Small intestine (tissue), 7 donors: ENCODE measurements around the gene IL31RA. TPM values are rescaled to one million over a fixed set of nuclear protein-coding genes. Genes with fewer than 3 reads are reported as not detected.

Experiments used
- DNase-seq, 2 donors: peaks; one replicate each; pipeline versions ENCODE4 v3.0.0 to v3.0.0-alpha.2; 2013
- FAIRE-seq: peaks from 2 replicates; lab custom pipeline; 2012; peaks lifted over from hg19 to GRCh38; lab: Jason Lieb, UNC
- H3K27ac ChIP-seq, 3 donors: one replicate each; pipeline ENCODE4 v1.5.1; 2013; ENCODE audit warnings: low read length in 2 of 3, mild to moderate bottlenecking in 2 of 3, control low read depth in 1 of 3, inconsistent platforms in 1 of 3, low read depth in 1 of 3, moderate library complexity in 1 of 3
- H3K27me3 ChIP-seq, 3 donors: one replicate each; pipeline ENCODE4 v1.6.1; 2013; ENCODE audit warnings: low read length in 3 of 3, inconsistent platforms in 1 of 3; ENCODE audit not compliant: control insufficient read depth in 3 of 3, insufficient read depth in 3 of 3
- H3K36me3 ChIP-seq, 3 donors: one replicate each; pipeline ENCODE4 v1.6.1; 2013; ENCODE audit warnings: low read length in 3 of 3, inconsistent platforms in 1 of 3, low read depth in 1 of 3, mild to moderate bottlenecking in 1 of 3, moderate library complexity in 1 of 3; ENCODE audit not compliant: control insufficient read depth in 3 of 3, insufficient read depth in 2 of 3
- H3K4me1 ChIP-seq, 3 donors: one replicate each; pipeline ENCODE4 v1.6.1; 2013; ENCODE audit warnings: low read length in 2 of 3, inconsistent platforms in 1 of 3, low read depth in 1 of 3, mild to moderate bottlenecking in 1 of 3, moderate library complexity in 1 of 3; ENCODE audit not compliant: control insufficient read depth in 3 of 3, insufficient read depth in 2 of 3
- H3K4me3 ChIP-seq, 3 donors: one replicate each; pipeline ENCODE4 v1.5.1; 2013; ENCODE audit warnings: low read length in 3 of 3, control low read depth in 1 of 3, inconsistent platforms in 1 of 3, low read depth in 1 of 3, mild to moderate bottlenecking in 1 of 3, moderate library complexity in 1 of 3
- H3K9me3 ChIP-seq, 2 donors: one replicate each; pipeline ENCODE4 v1.6.1; 2013; ENCODE audit warnings: low read depth in 1 of 2, low read length in 1 of 2; ENCODE audit not compliant: control insufficient read depth in 2 of 2, insufficient read depth in 1 of 2
- WGBS, 3 donors: extraction: QIAGEN DNeasy Blood & Tissue Kit; methylation state at CpG; one replicate each; pipeline ENCODE4 v1.1.7; 2013; 5-methylcytosine and 5-hydroxymethylcytosine counted together
- polyA plus RNA-seq, 4 donors: library from polyadenylated mRNA; stranded (reverse) in 3 of 4; unstranded in 1 of 4; fragments of 200-250 nt in 3 of 4; fragments of 120-200 nt in 1 of 4; gene quantifications; one replicate each; pipeline versions ENCODE4 v1.2.1 to v1.2.3, GENCODE V29; 2013
- donor health status: healthy with polysubstance abuse.
- donor health status: control.
- donor health status: control.
- donor health status: Bipolar disorder and iron deficiency.
- donor health status: healthy.

IL31RA gene
- polyA plus RNA-seq, 4 donors: 0.04 TPM; not detected in 2

DNA sequence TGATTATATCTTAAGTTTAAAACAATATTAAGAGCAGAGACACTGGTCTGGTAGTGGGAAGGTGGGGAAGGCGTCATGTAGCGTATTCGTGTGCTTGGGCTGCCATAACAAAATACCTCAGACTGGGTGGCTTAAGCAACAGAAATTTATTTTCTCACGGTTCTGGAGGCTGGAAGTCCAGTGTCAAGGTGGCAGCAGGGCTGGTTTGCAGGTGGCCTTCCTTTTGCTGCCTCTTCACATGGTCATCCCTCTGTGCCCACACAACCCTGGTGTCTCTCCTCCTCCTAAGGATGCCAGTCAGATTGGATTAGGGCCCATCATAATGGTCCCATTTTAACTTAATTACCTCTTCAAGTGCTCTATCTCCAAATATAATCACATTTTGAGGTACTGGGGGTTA is 9.6 kb downstream of the IL31RA start:
- no peak for FAIRE-seq
- no peak for DNase-seq
- 76 to 97% (median 85%) methylated on average over 4 of the region's 4 CpGs for WGBS, 3 donors

DNA sequence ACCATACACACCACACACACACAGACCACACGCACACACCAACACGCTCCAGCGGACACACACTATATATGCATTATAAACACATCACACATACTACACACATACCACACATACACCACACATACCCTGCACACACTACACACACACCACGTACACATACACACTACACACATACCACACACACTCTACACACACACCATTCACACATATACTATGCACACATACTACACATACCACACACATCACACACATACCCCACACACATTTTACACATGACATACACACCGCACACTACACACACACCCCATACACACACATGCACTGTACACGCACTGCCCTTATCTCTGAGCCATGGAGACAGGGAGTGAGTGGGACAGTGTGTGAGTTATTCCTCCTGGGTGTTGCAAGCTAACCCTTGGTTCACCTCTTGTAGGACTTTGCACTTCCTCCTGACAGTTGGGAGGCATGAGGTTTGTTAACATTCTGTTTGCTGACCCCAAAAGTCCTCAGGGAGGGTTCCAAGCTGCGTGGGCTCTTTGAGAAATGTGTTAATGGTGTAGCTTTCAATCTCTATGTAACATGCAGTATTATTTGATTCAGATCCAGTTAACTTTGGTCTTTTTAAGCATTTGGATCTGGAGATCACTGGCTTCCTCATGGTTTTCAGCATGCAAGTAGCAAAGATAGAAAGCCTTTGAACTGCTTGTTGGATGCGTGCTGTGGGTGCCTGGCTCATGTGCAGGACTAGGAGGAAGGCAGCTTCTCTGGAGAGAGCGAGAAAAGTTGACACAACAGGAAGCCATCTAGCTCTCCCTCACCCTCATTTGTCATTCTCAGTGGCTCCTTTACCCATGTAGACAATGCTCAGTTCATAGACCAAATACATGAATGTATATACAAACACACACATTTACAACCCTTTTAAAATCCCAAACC is 13.7 kb downstream of the IL31RA start:
- Histone ChIP-seq H3K27me3 (no peaks in the 10 kb centered on the region), H3K4me3 (no peak overlapping the region), H3K36me3 (no peaks in the 10 kb centered on the region), H3K9me3 (peaks cover 0 to 2% of the 10 kb centered on the region in 2 donors), H3K27ac (no peak overlapping the region), H3K4me1 (no peaks in the 10 kb centered on the region)
- FAIRE-seq (no peak), DNase-seq (peak in 1 of 2 donors; percentile 55)
- 75 to 80% (median 76%) methylated on average over 9 of the region's 9 CpGs for WGBS, 3 donors

More for the DNA sequence above, 9.6 kb downstream of the IL31RA start:
- H3K27me3 ChIP-seq: no peaks in the 10 kb centered on the region
- no peaks in the 10 kb centered on the region for H3K4me1 ChIP-seq
- H3K4me3 ChIP-seq: no peak overlapping the region
- H3K36me3 ChIP-seq: no peaks in the 10 kb centered on the region
- H3K9me3 ChIP-seq: peaks cover 0 to 2% of the 10 kb centered on the region in 2 donors
- H3K27ac ChIP-seq: no peak overlapping the region

DNA sequence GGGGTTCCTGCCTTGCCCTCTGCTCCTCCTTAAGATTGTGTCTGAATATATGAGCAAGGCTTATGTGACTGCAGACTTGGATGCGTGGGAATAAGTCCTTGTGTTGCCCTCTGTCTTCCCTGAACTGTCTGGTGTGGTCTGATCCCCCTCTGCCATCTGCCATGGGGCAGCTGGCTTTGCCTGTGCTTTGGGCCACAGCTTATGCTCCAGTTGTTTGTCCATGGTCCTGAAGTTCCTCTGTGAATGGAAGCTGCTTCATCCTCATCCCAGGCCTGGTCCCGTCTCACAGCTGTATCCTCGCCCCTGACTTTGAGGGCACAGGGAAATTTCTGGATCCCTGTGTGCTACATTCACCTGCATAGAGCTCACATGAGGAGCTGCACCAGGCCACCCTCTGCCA is 14.7 kb downstream of the IL31RA start:
- no peaks in the 10 kb centered on the region for H3K4me1 ChIP-seq
- no peak overlapping the region for H3K27ac ChIP-seq
- H3K36me3 ChIP-seq: no peaks in the 10 kb centered on the region
- H3K27me3 ChIP-seq: no peaks in the 10 kb centered on the region
- DNase-seq: no peak
- WGBS, 3 donors: 84 to 91% (median 89%) methylated on average over 3 of the region's 3 CpGs
- FAIRE-seq: no peak
- no peak overlapping the region for H3K4me3 ChIP-seq
- H3K9me3 ChIP-seq: peaks cover 0 to 2% of the 10 kb centered on the region in 2 donors

DNA sequence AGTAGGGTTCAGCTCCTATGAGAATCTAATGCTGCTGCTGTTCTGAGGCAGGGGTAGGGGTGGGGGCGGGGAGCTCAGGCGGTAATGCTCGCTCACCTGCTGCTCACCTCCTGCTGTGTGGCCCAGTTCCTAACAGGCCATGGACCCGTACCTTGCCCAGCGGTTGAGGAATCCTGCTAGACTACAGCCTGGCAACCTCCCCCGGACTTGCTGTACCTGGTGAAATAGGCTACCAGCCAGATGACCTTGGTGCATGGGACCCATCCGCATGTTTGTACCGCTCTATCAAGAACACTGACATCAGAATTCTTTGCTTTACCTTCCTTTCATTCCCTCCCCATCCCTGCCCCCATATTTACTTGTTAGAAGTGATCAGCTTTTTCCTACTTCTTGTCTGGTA is 15.3 kb downstream of the IL31RA start:
- Histone ChIP-seq H3K27ac (no peak overlapping the region), H3K9me3 (no peaks in the 10 kb centered on the region), H3K27me3 (no peaks in the 10 kb centered on the region), H3K4me1 (no peaks in the 10 kb centered on the region), H3K36me3 (no peaks in the 10 kb centered on the region), H3K4me3 (no peak overlapping the region)
- 90 to 98% (median 92%) methylated on average over 8 of the region's 8 CpGs for WGBS, 3 donors
- FAIRE-seq (no peak), DNase-seq (no peak)

DNA sequence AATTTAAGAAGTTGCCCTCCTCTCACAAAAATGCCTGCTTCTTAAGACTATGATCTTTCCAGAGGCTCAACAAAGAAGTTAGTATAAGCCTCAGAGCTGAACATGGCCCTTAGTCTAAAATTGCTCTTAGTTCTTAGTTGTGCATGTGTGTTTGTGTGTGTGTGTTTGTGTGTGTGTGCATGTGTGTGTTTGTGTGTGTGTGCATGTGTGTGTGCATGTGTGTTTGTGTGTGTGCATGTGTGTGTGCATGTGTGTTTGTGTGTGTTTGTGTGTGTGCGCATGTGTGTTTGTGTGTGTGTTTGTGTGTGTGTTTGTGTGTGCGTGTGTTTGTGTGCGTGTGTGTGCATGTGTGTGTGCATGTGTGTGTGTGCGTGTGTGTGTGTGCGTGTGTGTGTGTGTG is 15.8 kb downstream of the IL31RA start:
- Histone ChIP-seq H3K36me3 (no peaks in the 10 kb centered on the region), H3K27ac (no peak overlapping the region), H3K4me3 (no peak overlapping the region), H3K4me1 (no peaks in the 10 kb centered on the region), H3K27me3 (no peaks in the 10 kb centered on the region), H3K9me3 (no peaks in the 10 kb centered on the region)
- FAIRE-seq: no peak
- 36 to 76% (median 71%) methylated on average over 3 to 5 of the region's 5 CpGs for WGBS, 3 donors
- DNase-seq: no peak

DNA sequence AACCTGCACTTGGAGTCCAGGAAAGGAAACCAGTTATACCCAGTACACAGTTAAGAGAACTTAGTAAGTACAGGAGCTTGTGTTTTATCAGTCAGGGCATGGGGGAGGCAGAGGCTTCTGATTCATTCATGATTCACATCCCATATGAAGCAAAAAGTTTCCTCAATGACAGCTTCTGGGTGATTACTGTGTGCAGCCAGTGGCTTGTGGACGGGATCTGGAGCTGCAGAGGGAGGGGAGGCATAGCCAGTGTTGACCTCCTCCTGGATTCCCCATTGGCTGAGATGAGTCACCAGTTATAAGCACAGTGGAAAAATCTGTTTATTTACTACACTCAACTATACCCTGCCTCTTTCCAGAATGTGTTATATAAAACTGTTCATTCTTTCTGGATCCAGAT is 17.7 kb downstream of the IL31RA start:
- Histone ChIP-seq H3K4me1 (no peaks in the 10 kb centered on the region), H3K9me3 (no peaks in the 10 kb centered on the region), H3K27me3 (no peaks in the 10 kb centered on the region), H3K27ac (no peak overlapping the region), H3K4me3 (no peak overlapping the region), H3K36me3 (no peaks in the 10 kb centered on the region)
- FAIRE-seq (no peak), DNase-seq (peak in 1 of 2 donors; percentile 5)
- WGBS, 3 donors: 11 to 32% (median 29%) methylated on average over 1 of the region's 1 CpG

DNA sequence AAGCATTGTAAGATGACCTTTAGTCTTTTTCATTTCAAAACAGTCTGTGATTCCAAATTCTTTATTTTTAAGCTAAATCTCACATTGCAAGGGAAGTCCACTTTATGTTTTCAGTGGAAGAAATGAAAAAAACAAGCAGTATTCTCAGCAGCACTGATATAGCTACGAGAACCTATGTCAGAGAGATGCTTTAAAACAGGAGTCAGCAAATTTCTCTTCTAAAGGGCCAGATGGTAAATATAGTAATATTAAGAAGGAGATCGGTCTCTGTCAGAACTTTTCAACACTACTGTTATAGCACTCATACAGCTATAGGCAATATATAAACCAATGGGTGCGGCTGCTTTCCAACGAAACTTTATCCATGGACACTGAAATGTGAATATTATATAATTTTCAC is 18.7 kb downstream of the IL31RA start:
- Histone ChIP-seq H3K36me3 (no peaks in the 10 kb centered on the region), H3K27ac (no peak overlapping the region), H3K27me3 (no peaks in the 10 kb centered on the region), H3K4me3 (no peak overlapping the region), H3K9me3 (no peaks in the 10 kb centered on the region), H3K4me1 (no peaks in the 10 kb centered on the region)
- DNase-seq (no peak), FAIRE-seq (no peak)
- WGBS, 3 donors: 89 to 93% (median 90%) methylated on average over 4 of the region's 4 CpGs

DNA sequence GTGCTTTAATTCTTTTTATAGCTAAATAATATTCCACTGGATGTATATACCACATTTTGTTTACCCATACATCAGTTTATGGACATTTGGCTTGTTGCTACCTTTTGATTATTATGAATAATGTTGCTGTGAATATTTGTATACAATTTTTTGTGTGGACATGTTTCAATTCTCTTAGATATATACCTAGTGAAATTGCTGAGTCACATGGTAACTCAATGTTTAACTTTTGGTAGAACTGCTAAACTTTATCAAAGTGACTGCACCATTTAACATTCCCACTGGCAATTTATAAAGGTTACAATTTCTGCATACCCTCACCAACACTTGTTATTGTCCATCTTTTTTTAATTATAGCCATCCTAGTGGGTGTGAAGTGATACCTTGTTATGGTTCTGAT is 22.1 kb downstream of the IL31RA start:
- Histone ChIP-seq H3K27me3 (no peaks in the 10 kb centered on the region), H3K36me3 (no peaks in the 10 kb centered on the region), H3K4me1 (no peaks in the 10 kb centered on the region), H3K9me3 (peaks cover 0 to under 1% of the 10 kb centered on the region in 2 donors), H3K4me3 (no peak overlapping the region), H3K27ac (no peak overlapping the region)
- DNase-seq: no peak
- FAIRE-seq: no peak
